ENCODE data around the gene TTC24. TPM values are rescaled to one million over a fixed set of nuclear protein-coding genes. Genes with fewer than 3 reads are reported as not detected.

TTC24 gene
- total RNA-seq, 1 experiment from 2014 or later, result not detected

GRCh38 chr1:156554971-156555370 lies 24.6 kb upstream of the TTC24 start:
- DNase-seq (ENCODE audit: low spot score), result no peak

GRCh38 chr1:156555715-156556114 lies 23.8 kb upstream of the TTC24 start:
- DNase-seq (ENCODE audit: low spot score), result no peak

DNA sequence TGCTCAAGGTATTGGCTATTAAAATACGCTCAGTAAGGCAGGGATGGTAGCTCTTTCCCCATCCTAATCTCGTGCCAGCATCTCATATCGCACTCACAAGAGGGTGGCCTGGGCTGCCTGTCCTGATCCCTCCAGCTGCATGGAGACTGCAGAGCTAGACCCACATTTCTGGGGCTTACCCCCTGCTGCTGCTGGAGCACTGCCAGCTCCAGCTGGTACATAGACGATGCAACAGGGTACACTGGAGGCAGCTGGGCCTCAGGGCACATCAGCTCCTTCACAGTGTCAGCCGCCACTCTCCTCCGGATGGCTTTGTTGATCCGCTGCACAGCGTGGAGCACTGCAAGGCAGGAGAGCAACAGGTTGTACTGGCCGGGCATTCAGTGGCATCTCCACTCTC lies 23.2 kb upstream of the TTC24 start:
- no peak for DNase-seq (ENCODE audit: low spot score)

DNA sequence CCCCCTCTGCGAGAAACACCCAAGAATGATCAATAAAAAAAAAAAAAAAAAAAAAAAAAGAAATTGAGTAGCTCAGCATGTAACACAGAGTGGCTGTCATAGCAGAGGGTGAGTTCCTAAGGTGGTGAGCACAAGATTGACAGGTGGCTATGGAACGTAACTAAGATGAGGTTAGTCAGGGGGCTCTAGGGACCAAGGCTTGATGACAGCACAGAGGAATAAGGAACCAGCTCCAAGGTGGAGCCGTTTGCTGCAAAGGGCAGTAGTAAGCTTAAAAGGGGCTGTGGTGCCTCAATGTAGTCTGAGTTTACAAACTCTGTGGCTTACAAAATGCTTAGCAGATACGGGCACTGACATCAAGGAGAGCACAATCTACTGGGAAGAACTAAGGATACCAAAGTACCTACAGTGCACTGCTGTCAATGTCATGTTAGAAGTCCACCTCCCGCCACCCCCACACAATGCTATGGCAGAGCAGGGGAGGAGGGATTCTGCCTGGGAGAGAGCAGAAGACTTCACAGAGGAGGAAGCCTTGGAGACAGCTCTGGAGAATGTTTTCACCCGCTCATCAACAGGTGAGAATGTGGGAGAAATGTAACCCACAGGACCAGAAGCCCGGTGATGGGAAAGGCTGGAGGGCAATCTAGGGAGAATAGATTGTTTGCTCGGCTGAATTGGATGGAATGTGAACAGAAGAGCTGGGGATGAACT lies 20.3 kb upstream of the TTC24 start:
- no peak for DNase-seq (ENCODE audit: low spot score)

DNA sequence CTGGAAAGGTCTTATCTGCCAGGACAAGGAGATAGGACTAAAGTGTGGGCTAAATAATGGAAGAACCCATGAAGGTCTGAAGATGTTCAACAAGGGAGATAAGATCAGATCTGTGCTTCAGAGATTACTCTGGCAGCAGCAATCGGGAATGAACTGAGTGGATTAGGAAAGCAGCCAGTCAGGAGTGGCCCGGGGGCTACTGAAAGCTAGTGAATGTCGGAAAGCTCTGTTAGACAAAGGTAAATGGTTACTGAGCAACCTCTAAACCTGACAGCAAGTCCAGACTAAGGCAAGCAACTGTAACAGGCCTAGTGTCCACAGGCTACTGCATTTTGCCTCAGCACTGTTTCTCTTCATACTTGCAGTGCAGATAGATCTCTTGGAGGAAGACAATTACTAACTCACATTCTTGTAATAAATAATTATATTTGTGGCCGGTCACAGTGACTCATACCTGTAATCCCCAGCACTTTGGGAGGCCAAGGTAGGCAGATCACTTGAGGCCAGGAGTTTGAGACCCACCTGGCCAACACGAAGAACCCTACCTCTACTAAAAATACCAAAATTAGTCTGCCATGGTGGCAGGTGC lies 19.6 kb upstream of the TTC24 start:
- DNase-seq (ENCODE audit: low spot score), result no peak

GRCh38 chr1:156560585-156561163 lies 18.8 kb upstream of the TTC24 start:
- DNase-seq (ENCODE audit: low spot score), result no peak

DNA sequence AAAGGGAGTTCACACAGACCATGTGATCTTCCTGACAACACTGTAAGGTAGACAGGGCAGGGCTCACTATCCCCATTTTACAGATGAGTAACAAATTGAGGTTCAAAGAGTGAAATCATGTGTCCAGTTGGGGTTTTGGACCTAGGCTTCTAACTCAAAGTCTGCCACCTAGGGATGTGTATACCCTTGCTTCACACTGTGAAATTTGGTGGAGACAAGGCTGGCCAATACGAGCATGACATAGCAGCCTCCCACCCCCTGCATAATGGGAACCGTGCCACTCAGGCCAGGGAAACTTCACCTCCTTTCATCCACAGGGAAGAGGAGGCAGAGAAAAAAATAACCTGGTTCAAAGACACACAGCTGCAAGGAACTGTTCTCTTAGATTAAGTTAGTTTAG lies 14.0 kb upstream of the TTC24 start:
- DNase-seq (ENCODE audit: low spot score), result no peak

- no peak for DNase-seq (ENCODE audit: low spot score)
These were observed 13.1 kb upstream of the TTC24 start for GRCh38 chr1:156566436-156566835.

GRCh38 chr1:156571261-156571852 lies 8.2 kb upstream of the TTC24 start:
- peak; percentile 68 for DNase-seq (ENCODE audit: low spot score)

DNA sequence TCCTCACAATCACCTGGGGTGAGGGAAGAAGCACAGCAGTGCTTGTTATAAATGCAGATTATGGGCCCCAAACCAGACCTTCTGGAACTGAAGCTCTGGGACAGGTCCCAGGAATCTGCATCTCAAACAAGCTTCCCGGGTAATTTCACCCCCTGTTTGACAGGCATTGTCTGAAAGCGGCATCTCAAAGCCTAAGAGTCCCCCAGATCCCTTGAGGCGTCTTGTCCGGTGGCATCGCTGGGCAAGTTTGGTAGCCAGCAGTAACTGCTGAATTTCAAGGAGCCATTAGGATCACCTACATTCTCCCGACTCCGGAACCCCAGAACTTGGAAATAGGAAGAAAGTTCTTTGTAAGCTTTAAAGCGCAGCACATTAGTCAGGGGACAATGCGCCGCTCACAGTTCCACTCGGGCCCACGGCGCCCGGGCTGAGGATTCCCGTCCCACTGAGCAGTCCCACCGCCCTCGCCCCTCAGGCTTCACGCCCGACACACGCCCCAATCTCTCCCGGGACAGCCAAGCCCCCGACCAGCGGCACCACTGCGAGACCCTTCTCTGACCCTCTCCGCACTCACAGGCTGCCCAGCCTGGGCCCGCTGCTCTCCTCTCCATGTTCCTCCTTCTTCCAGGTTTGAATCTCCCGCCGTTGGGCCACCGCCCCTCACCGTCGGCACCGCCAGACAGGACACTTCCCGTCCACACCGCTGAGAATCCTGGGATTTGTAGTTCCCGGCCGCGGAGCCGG lies 7.4 kb upstream of the TTC24 start, which contains the start of gene IQGAP3:
IQGAP3 (minus strand) TSS at position 647 of the 744 bp plus-strand sequence; CDS start at position 611, 36 bp downstream.
- peak; percentile 92 for DNase-seq (ENCODE audit: low spot score)

GRCh38 chr1:156572663-156573018 lies 6.9 kb upstream of the TTC24 start:
- no peak for DNase-seq (ENCODE audit: low spot score)

DNA sequence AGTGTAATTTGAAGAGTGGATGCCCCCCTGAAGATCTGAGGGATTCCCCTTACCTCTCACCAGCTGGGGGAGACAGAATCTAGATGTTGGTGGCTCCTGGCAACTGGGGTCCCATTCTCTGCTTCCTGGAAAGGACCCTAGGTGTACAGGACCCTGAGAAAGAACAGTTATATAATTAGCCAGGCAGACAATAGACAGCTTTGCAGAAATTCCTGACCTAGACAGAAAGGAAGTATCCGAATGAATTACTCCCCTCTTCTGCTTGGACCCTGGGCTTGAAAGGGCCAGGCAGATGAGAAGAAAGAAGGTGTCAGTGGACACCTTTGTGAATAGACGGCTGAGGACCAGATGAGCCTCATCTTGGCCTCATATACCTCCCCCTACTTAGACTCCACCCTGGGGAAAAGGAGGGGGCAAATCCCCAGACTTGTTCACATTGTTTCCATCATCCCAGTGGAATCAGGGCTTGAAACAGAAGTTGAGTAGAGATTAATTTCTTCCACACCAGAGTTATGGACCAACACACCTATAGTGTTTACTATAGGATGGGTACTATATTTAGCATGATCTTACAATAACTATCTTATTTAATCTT lies 5.4 kb upstream of the TTC24 start:
- no peak for DNase-seq (ENCODE audit: low spot score)

DNA sequence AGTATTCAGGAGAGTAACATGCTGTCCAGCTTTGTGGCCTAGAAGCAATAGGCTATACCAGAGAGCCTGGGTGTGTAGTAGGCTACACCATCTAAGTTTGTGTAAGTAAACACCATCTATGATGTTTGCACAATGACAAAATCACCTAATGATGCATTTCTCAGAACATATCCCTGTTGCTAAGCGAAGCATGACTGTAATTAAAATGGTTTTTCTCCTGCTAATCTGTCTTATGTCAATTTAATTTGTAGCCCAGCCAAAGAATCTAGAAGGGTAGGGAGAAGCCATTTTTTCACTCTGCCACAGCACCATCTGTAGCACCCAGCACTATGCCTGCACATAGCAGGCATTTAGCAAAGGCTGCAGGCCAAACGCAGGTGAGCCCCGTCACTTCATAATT lies 2.0 kb upstream of the TTC24 start:
- DNase-seq (ENCODE audit: low spot score), result no peak

GRCh38 chr1:156578055-156578454 lies 1.5 kb upstream of the TTC24 start:
- DNase-seq (ENCODE audit: low spot score), result no peak

DNA sequence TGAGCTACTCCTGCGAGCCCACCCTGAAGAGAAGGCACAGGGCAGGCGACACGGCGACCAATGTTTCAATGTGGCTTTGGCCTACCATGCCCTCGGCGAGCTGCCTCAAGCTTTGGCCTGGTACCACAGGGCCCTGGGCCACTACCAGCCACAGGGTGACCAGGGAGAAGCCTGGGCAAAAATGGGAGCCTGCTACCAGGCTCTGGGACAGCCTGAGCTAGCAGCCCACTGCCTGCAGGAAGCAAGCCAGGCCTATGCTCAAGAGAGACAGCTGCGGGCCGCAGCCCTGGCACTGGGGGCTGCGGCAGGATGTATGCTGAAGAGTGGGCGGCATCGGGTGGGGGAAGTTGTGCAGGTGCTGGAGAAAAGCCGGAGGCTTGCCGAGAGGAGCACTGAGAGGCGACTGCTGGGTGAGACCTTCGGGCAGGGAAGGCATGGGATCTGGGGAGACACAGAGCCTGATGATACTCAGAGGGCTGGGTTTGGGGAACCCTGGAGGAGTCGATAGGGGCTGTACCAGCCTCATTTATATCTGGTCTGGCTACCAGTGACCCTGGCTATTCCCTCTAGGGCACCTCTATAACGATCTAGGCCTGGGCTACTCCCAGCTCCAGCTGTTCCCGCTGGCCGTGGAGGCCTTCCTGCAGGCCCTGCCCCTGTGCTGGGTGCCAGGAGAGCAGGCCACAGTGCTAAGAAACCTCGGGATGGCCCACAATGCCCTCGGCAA lies 2.3 kb downstream of the TTC24 start:
- no peak for DNase-seq (ENCODE audit: low spot score)

- no peak for DNase-seq (ENCODE audit: low spot score)
These were observed 3.0 kb downstream of the TTC24 start for GRCh38 chr1:156582388-156583017.

GRCh38 chr1:156583821-156584622 lies 4.5 kb downstream of the TTC24 start:
- DNase-seq (ENCODE audit: low spot score), result peak; percentile 90

- DNase-seq (ENCODE audit: low spot score), result peak; percentile 38
These were observed 5.3 kb downstream of the TTC24 start for GRCh38 chr1:156584813-156585212.

DNA sequence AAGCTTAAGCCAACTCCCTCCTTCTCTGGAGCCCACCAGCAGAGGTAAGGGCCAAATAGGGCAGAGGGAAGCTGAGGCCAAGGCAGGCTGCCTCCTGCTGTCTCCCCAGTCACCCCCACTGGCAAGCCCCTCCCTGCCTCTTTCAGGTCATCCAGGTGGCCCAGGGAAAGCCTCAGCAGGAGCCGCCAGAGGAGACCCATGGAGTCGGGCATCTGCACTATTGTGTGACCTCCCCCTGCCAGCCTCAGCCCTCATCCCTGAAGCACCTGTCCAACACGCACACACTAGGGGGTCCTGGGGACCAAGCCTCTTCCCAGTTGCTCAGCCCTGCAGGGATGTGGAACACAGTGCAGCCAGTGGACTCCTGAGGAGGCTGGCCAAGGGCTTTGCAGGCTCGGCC lies 6.8 kb downstream of the TTC24 start:
- DNase-seq (ENCODE audit: low spot score), result no peak
